CD4-positive, alpha-beta T cell (primary cell): ENCODE measurements around the gene RFK. TPM values are rescaled to one million over a fixed set of nuclear protein-coding genes. Genes with fewer than 3 reads are reported as not detected.

ENCODE experiments used
- ATAC-seq: fragments of 200-7000 bp; cut with Tn5 transposase; one replicate; pipeline ENCODE4 v1.10.0; 2022; ENCODE audit warnings: mild to moderate bottlenecking; ENCODE audit not compliant: poor library complexity
- CTCF ChIA-PET: fragments of 350-600 bp; sonication (Branson Sonifier 250); formaldehyde crosslinking; loops from one replicate; lab custom pipeline; 2021; ENCODE audit warnings: antibody characterized with exemption, inconsistent platforms; lab: Charles Lee
- POLR2A ChIA-PET: fragments of 350-600 bp; sonication (Branson Sonifier 250); formaldehyde crosslinking; loops from one replicate; lab custom pipeline; 2021; ENCODE audit warnings: antibody characterized with exemption, inconsistent platforms; lab: Charles Lee
- DNase-seq, 14 experiments: peaks; one replicate each; pipeline ENCODE4 v3.0.0-alpha.2; 2013 to 2020; ENCODE audit warnings: mixed read lengths in 2 of 14
- H3K27ac ChIP-seq, 2 donors: one replicate each; pipeline versions ENCODE4 v1.5.1 to v1.7.0; 2013; ENCODE audit warnings: low read length in 2 of 2, low read depth in 1 of 2, mild to moderate bottlenecking in 1 of 2
- H3K27me3 ChIP-seq, 2 experiments: 1 replicate in 1 of 2; 2 replicates in 1 of 2; pipeline versions ENCODE4 v1.6.1 to v1.7.0; 2013; ENCODE audit warnings: low read length in 2 of 2, control low read depth in 1 of 2, mild to moderate bottlenecking in 1 of 2, moderate library complexity in 1 of 2; ENCODE audit not compliant: insufficient read depth in 2 of 2, control insufficient read depth in 1 of 2
- H3K36me3 ChIP-seq: one replicate; pipeline ENCODE4 v1.6.1; 2013; ENCODE audit warnings: low read length, control low read depth; ENCODE audit not compliant: insufficient read depth
- H3K4me1 ChIP-seq: one replicate; pipeline ENCODE4 v1.6.1; 2013; ENCODE audit warnings: low read length, control low read depth; ENCODE audit not compliant: insufficient read depth
- H3K4me3 ChIP-seq: one replicate; pipeline ENCODE4 v1.5.1; 2013; ENCODE audit warnings: mild to moderate bottlenecking, low read length, moderate library complexity
- H3K9me3 ChIP-seq, 2 experiments: 1 replicate in 1 of 2; 2 replicates in 1 of 2; pipeline versions ENCODE4 v1.6.1 to v1.7.0; 2013; ENCODE audit warnings: low read length in 2 of 2, mild to moderate bottlenecking in 2 of 2, control low read depth in 1 of 2, moderate library complexity in 1 of 2; ENCODE audit not compliant: control insufficient read depth in 1 of 2, insufficient read depth in 1 of 2
- H3K27ac Mint-ChIP-seq: one replicate; pipeline ENCODE4 v1.8.0; 2020; ENCODE audit warnings: mixed read lengths
- H3K27me3 Mint-ChIP-seq: one replicate; pipeline ENCODE4 v1.8.0; 2021; ENCODE audit warnings: mixed read lengths
- H3K36me3 Mint-ChIP-seq: one replicate; pipeline ENCODE4 v1.8.0; 2021; ENCODE audit warnings: low read depth, mixed read lengths
- H3K4me1 Mint-ChIP-seq: one replicate; pipeline ENCODE4 v1.8.0; 2021; ENCODE audit warnings: low read depth, mixed read lengths
- H3K4me3 Mint-ChIP-seq: one replicate; pipeline ENCODE4 v1.8.0; 2020; ENCODE audit warnings: mild to moderate bottlenecking, mixed read lengths
- H3K9me3 Mint-ChIP-seq: one replicate; pipeline ENCODE4 v1.8.0; 2020; ENCODE audit warnings: mixed read lengths
- intact Hi-C, 2 experiments: fragments of 100-400 bp; cut with DNase I in 1 of 2; cut with micrococcal nuclease in 1 of 2; formaldehyde crosslinking; loops; one replicate each; pipeline versions ENCODE4 v1.15.1 to v1.9.0; 2023 to 2025; cut with DNase I, micrococcal nuclease
- total RNA-seq, 174 experiments: library from RNA in 2 of 174; stranded (reverse) in 2 of 174; gene quantifications; one replicate each; pipeline ENCODE4 v1.2.3 and lab custom pipeline; 2021 to 2026
- TF ChIP-seq, protein P1 (sequence below): fragments of 200-600 bp; IDR thresholded peaks from one replicate; pipeline ENCODE4 v1.8.0; 2022; ENCODE audit warnings: antibody characterized with exemption, mild to moderate bottlenecking

The RFK gene
- total RNA-seq, 2 experiments from 2014 or later, result 7.4 to 8.4 TPM

DNA sequence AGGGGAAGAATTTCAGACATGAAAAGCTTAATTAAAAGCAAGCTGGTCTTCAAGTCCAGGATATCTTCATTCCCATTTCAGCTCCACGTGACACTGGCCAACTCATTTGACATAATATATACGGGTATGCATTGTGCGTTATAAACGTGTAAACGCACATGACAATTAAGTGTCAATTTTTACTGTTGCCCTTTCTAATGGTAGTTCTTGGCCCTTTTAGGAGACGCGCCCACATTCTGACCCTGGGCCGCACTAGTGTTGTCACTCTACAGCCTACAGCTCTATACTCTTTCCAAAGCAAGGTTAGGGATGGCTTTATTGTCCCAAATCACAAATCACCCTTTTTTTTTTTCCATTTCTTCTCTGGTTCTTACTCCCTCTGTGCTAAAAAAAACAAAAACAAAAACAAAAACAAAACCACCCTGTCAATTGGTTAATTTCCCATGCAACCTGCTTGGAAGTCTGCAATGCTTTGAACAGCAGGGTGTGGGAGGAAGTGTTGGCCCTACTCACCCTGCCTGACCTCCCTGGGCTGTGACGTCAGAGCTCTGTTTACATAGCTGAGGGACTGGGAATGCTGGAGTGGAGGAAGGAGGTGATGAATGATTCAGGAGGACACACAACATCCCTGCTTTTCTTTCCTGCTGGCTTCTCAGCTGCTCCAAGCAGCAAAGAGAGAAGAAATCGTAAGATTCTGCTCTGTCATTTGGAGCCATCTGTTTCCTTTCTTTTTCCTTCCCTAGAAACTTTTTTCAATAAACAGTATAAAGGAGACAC, 19.3 kb downstream of the RFK start:
- ChIA-PET CTCF (no interaction called here), POLR2A (interaction anchor here (1.0 kb wide), 1 partner anchor 20 kb away, joined by 3 read pairs; the partner anchor contains the start of gene RFK)
- H3K27ac ChIP-seq, result no peak overlapping the region
- H3K9me3 ChIP-seq, result no peaks in the 10 kb centered on the region
- intact Hi-C loops, result no loop called here
- H3K27me3 Mint-ChIP-seq, result no peaks in the 10 kb centered on the region
- H3K4me3 Mint-ChIP-seq, result no peak overlapping the region
- H3K27ac Mint-ChIP-seq, result no peak overlapping the region
- H3K9me3 Mint-ChIP-seq, result no peaks in the 10 kb centered on the region
- no peaks in the 10 kb centered on the region for H3K36me3 ChIP-seq
- DNase-seq, result peak in 1 of 14 experiments; percentile 17
- no peak overlapping the region for H3K4me3 ChIP-seq
- no peaks in the 10 kb centered on the region for H3K4me1 Mint-ChIP-seq
- no peaks in the 10 kb centered on the region for H3K36me3 Mint-ChIP-seq
- H3K27me3 ChIP-seq, result no peaks in the 10 kb centered on the region
- TF ChIP-seq, protein P1, sequence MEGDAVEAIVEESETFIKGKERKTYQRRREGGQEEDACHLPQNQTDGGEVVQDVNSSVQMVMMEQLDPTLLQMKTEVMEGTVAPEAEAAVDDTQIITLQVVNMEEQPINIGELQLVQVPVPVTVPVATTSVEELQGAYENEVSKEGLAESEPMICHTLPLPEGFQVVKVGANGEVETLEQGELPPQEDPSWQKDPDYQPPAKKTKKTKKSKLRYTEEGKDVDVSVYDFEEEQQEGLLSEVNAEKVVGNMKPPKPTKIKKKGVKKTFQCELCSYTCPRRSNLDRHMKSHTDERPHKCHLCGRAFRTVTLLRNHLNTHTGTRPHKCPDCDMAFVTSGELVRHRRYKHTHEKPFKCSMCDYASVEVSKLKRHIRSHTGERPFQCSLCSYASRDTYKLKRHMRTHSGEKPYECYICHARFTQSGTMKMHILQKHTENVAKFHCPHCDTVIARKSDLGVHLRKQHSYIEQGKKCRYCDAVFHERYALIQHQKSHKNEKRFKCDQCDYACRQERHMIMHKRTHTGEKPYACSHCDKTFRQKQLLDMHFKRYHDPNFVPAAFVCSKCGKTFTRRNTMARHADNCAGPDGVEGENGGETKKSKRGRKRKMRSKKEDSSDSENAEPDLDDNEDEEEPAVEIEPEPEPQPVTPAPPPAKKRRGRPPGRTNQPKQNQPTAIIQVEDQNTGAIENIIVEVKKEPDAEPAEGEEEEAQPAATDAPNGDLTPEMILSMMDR, result no peak
- H3K4me1 ChIP-seq, result no peaks in the 10 kb centered on the region
- ATAC-seq, result no peak

DNA sequence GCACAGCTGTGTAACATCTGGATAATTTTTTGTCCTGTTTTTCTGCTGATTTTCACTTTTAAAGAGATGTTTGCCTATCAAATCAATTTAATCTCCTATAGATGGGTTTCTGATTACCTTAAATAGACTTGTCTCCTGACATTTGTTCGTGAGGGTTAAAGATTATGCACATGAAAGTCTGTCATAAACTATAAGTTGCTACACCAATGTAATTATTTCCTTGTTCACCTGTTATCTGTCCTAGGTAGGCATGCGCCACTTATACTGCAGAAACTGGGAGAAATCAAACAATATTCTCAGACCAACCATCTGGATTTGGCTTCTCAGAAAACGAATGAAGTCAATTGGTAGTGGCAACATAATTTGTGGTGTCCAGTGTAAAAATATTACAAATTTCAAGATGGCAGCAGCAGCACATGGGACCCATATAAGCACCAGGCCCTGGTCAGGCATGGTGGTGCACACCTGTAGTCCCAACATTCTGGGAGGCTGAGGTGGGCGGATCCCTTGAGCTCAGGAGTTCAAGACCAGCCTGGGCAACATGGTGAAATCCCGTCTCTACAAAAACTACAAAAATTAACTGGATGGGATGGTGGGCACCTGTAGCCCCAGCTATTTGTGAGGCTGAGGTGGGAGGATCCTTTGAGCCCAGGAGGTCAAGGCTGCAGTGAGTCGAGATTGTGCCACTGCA, 20.3 kb downstream of the RFK start:
- no peak for DNase-seq
- Mint-ChIP-seq H3K36me3 (no peaks in the 10 kb centered on the region), H3K27me3 (no peaks in the 10 kb centered on the region), H3K27ac (no peak overlapping the region), H3K9me3 (no peaks in the 10 kb centered on the region), H3K4me1 (no peaks in the 10 kb centered on the region), H3K4me3 (no peak overlapping the region)
- Histone ChIP-seq H3K27ac (no peak overlapping the region), H3K27me3 (no peaks in the 10 kb centered on the region), H3K4me1 (no peaks in the 10 kb centered on the region), H3K4me3 (no peak overlapping the region), H3K9me3 (no peaks in the 10 kb centered on the region), H3K36me3 (no peaks in the 10 kb centered on the region)
- TF ChIP-seq, protein P1, result no peak
- ATAC-seq, result no peak
- POLR2A ChIA-PET, result interaction anchor here (1.0 kb wide), 1 partner anchor 21 kb away, joined by 3 read pairs; the partner anchor contains the start of gene RFK
- intact Hi-C loops, result no loop called here
- CTCF ChIA-PET, result no interaction called here

DNA sequence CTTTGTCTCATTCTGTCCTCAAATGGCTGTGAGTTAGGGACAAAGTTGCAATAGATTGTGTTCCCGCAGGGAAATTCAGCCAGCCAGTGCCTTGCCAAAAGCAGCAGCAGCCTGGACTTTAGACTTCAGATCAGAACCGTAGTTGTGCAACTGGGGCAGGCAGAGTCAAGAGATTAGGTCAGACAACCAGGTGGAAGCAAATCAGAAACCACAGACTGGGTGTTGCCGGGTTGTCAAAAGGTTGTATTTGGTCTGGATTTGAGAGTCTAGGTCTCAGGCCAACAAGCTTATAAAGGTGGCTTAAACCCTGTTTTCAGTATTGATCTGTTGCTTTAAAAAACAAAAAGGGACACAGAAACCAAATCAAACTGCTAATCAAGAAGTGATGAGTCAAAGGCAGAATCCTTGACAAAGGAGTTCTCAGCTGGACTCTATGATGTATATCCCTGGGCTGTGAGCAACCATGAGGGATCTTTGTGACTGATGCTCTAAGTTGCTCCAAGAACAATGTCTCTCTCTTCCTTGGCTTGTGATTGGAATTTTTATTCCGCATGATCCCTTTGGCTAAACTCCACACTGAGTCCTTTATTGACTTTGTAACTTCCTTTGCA, 20.9 kb downstream of the RFK start:
- Histone ChIP-seq H3K4me3 (no peak overlapping the region), H3K9me3 (no peaks in the 10 kb centered on the region), H3K27me3 (no peaks in the 10 kb centered on the region), H3K36me3 (no peaks in the 10 kb centered on the region), H3K27ac (no peak overlapping the region), H3K4me1 (no peaks in the 10 kb centered on the region)
- Mint-ChIP-seq H3K4me1 (no peaks in the 10 kb centered on the region), H3K4me3 (no peak overlapping the region), H3K27ac (no peak overlapping the region), H3K36me3 (no peaks in the 10 kb centered on the region), H3K27me3 (no peaks in the 10 kb centered on the region), H3K9me3 (no peaks in the 10 kb centered on the region)
- ChIA-PET POLR2A (no interaction called here), CTCF (no interaction called here)
- TF ChIP-seq, protein P1, result no peak
- ATAC-seq (no peak), DNase-seq (no peak)
- intact Hi-C loops, result no loop called here
